ENCODE results near the gene PCA3.

- TF ChIP-seq CTCF (IDR thresholded peaks at IDR 0.05; ENCODE audit: insufficient read depth, low read length, poor library complexity, severe bottlenecking) (no peak), EZH2phosphoT487 (conservative IDR thresholded peaks at IDR 0.05; ENCODE audit: low read length) (no peak)
Measured at GRCh38 chr9:76772686-76773445, 8.6 kb downstream of the PCA3 start.

All from SU-DHL-6 (cell line).